Panc1 (cell line): ENCODE results near the gene FAM222B.

Experiments
- CTCF ChIP-seq: fragments of 450-650 bp; IDR thresholded peaks from 2 replicates; pipeline ENCODE4 v1.5.1; 2017; ENCODE audit warnings: mild to moderate bottlenecking
- POLR2AphosphoS5 ChIP-seq: IDR thresholded peaks from 2 replicates; pipeline ENCODE4 v1.6.1; 2012; ENCODE audit warnings: mild to moderate bottlenecking, low read depth, low read length, moderate library complexity

DNA sequence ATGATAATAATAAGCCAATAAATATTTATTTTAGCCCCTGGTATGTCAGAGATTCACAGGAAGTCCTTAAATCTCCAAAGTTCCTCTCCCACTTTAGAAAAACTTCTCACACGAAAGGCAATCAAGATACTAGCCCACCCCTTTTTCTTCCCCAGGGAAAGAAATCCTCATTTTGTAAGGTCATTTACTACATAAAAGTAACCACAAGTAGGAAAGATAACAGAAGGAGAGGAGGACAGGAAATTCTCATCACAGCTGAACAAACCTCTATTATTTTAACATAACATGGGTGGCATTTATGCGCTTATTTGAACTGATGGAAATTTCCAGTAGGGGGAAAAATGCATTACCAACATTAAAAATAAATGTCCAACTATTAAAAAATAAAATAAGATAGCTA lies 3.4 kb downstream of the FAM222B start:
- TF ChIP-seq CTCF (no peak), POLR2AphosphoS5 (no peak)
